Thymus (tissue), 11 donors: Measurements from ENCODE around the gene KRT80. TPM values are rescaled to one million over a fixed set of nuclear protein-coding genes. Genes with fewer than 3 reads are reported as not detected.

Experiments used
- DNase-seq, 9 donors: peaks; one replicate each; pipeline ENCODE4 v3.0.0-alpha.2; 2013; ENCODE audit warnings: low spot score in 9 of 9, low read depth in 6 of 9, missing footprints in 1 of 9
- H3K27ac ChIP-seq, 2 donors: one replicate each; pipeline ENCODE4 v1.5.1; 2013; ENCODE audit warnings: control low read depth in 1 of 2, low read depth in 1 of 2, low read length in 1 of 2, mild to moderate bottlenecking in 1 of 2, moderate library complexity in 1 of 2
- H3K27me3 ChIP-seq, 2 donors: one replicate each; pipeline ENCODE4 v1.5.1; 2013; ENCODE audit warnings: low read length in 1 of 2; ENCODE audit not compliant: control insufficient read depth in 2 of 2, insufficient read depth in 1 of 2
- H3K36me3 ChIP-seq, 2 donors: one replicate each; pipeline ENCODE4 v1.5.1; 2013; ENCODE audit warnings: low read length in 1 of 2, mild to moderate bottlenecking in 1 of 2, moderate library complexity in 1 of 2; ENCODE audit not compliant: control insufficient read depth in 2 of 2, insufficient read depth in 2 of 2
- H3K4me1 ChIP-seq, 2 donors: one replicate each; pipeline ENCODE4 v1.5.1; 2013; ENCODE audit warnings: low read length in 2 of 2; ENCODE audit not compliant: control insufficient read depth in 2 of 2, insufficient read depth in 2 of 2
- H3K4me3 ChIP-seq, 2 donors: one replicate each; pipeline ENCODE4 v1.5.1; 2013; ENCODE audit warnings: low read length in 2 of 2, control low read depth in 1 of 2, mild to moderate bottlenecking in 1 of 2
- H3K9me3 ChIP-seq, 2 donors: one replicate each; pipeline ENCODE4 v1.5.1; 2013; ENCODE audit warnings: low read length in 1 of 2, mild to moderate bottlenecking in 1 of 2; ENCODE audit not compliant: control insufficient read depth in 2 of 2, insufficient read depth in 1 of 2
- WGBS: extraction: QIAGEN DNeasy Blood & Tissue Kit; methylation state at CpG from one replicate; pipeline ENCODE4 v1.1.7; 2013; 5-methylcytosine and 5-hydroxymethylcytosine counted together
- polyA plus RNA-seq: library from polyadenylated mRNA; stranded (reverse); fragments of 200-250 nt; gene quantifications from one replicate; pipeline ENCODE4 v1.2.3, GENCODE V29; 2013
- total RNA-seq: library from RNA; stranded (reverse); fragments of 120-200 nt; gene quantifications from one replicate; pipeline ENCODE4 v1.2.4, GENCODE V29; 2013
- donor health status: healthy.

KRT80 gene
- total and polyA plus RNA-seq, 2 donors = 0.14 to 4.8 TPM

GRCh38 chr12:52235001-52235764, 43.4 kb upstream of the KRT80 start:
- Histone ChIP-seq H3K4me1 (no peaks in the 10 kb centered on the region), H3K27me3 (peaks cover 18 to 59% of the 10 kb centered on the region in 2 donors), H3K9me3 (no peaks in the 10 kb centered on the region), H3K27ac (no peak overlapping the region), H3K4me3 (no peak overlapping the region), H3K36me3 (no peaks in the 10 kb centered on the region)
- DNase-seq = no peak
- 95% methylated on average over 15 of the region's 15 CpGs for WGBS

DNA sequence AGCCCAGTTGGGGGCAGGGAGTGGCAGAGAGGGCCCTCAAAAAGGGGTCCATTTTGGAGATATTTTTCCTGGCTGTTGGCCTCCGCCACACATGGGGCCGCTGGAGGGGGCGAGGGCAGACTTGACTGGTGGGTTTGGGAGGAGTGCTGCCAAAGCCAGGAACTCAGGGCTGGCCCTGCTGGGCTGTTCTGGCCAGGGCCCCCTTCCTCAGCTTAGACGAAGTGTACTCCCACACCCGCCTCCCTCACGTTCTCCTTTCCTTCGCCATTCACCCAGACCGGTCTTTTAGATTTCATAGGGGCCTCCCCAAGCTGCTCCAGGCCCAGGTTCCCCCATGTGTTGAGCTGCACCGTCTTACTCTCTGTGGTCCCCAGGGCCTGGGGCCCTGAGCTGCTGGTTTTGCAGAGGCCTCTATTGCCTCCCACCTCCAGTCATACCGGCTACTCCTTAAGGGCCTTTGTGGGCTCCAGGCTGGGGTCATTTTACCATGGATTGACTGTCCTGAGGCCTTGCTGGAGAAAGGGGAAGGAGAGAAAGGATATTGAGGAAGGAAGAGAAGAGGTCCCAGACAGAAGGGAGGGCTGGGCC, 42.5 kb upstream of the KRT80 start:
- no peak overlapping the region for H3K27ac ChIP-seq
- no peaks in the 10 kb centered on the region for H3K36me3 ChIP-seq
- no peak for DNase-seq
- no peaks in the 10 kb centered on the region for H3K9me3 ChIP-seq
- H3K4me1 ChIP-seq = no peaks in the 10 kb centered on the region
- no peak overlapping the region for H3K4me3 ChIP-seq
- H3K27me3 ChIP-seq = peaks cover 18 to 67% of the 10 kb centered on the region in 2 donors
- 92% methylated on average over 10 of the region's 10 CpGs for WGBS

- H3K27me3 ChIP-seq = peaks cover 18 to 68% of the 10 kb centered on the region in 2 donors
- no peaks in the 10 kb centered on the region for H3K36me3 ChIP-seq
- WGBS = 29% methylated on average over 40 of the region's 40 CpGs
- no peak for DNase-seq
- H3K4me1 ChIP-seq = no peaks in the 10 kb centered on the region
- no peak overlapping the region for H3K4me3 ChIP-seq
- no peaks in the 10 kb centered on the region for H3K9me3 ChIP-seq
- no peak overlapping the region for H3K27ac ChIP-seq
Measured at GRCh38 chr12:52233462-52234207, 41.8 kb upstream of the KRT80 start.

DNA sequence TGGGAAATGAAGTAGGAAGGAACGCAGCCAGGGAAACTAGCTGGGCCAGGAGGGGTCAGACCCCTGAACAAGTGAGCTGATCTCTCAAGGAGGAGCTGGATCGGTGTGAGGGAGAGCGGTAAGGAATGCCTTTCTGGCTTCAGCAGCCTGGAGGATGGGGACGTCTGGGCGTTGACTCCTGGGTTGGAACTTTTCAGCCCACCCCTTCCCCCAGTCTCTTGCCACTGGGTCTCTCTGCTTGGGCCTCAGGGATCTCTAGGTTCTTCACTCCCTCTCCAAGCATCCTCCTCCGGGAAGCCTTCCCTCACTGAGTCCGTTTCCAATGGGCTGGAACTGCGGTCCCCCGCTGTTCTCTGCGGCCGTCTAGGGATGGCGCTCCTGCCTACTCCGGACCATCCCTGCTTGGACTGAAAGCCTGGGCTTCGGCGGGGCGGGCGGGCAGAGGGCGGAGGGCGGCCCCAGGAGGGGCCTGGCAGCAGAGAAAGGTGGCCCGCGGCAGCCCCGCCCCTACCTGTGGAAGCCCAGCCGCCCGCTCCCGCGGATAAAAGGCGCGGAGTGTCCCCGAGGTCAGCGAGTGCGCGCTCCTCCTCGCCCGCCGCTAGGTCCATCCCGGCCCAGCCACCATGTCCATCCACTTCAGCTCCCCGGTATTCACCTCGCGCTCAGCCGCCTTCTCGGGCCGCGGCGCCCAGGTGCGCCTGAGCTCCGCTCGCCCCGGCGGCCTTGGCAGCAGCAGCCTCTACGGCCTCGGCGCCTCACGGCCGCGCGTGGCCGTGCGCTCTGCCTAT, 41.1 kb upstream of the KRT80 start, which contains the start of gene KRT7:
Gene KRT7 (plus strand): TSS at position 570 of the 788 bp plus-strand sequence. CDS start 54 bp downstream, at position 624.
- Histone ChIP-seq H3K9me3 (no peaks in the 10 kb centered on the region), H3K27me3 (peaks cover 18 to 68% of the 10 kb centered on the region in 2 donors), H3K4me1 (no peaks in the 10 kb centered on the region), H3K36me3 (no peaks in the 10 kb centered on the region), H3K4me3 (no peak within 1 kb of the TSS), H3K27ac (no peak within 1 kb of the TSS)
- no peak for DNase-seq
- WGBS = 10% methylated on average over 58 of the region's 58 CpGs

DNA sequence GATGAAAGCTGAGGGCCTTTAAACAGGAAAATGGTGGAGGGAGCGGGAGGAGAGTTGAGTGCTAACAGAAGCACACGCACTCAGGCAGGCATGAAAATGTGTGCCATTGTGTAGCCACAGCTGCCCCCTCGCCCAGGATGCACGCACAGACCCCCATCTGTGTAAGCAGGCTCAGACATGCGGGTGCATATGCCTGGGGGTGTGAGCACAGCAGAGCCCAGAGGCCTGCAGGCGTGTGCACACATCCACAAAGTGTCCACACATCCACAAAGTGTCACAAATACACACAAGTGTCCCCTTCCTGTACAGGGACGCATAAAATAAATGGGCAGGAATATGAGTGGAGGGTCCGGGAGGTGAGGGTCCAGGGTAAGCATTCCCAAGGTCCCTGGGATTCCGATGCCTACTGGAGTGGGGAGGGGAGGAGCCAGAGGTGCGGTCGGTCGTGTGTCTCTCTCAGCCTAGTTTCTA, 40.4 kb upstream of the KRT80 start:
- H3K4me1 ChIP-seq = no peaks in the 10 kb centered on the region
- no peak overlapping the region for H3K4me3 ChIP-seq
- no peak for DNase-seq
- no peaks in the 10 kb centered on the region for H3K36me3 ChIP-seq
- 71% methylated on average over 12 of the region's 12 CpGs for WGBS
- H3K27me3 ChIP-seq = peaks cover 18 to 68% of the 10 kb centered on the region in 2 donors
- no peaks in the 10 kb centered on the region for H3K9me3 ChIP-seq
- H3K27ac ChIP-seq = no peak overlapping the region

DNA sequence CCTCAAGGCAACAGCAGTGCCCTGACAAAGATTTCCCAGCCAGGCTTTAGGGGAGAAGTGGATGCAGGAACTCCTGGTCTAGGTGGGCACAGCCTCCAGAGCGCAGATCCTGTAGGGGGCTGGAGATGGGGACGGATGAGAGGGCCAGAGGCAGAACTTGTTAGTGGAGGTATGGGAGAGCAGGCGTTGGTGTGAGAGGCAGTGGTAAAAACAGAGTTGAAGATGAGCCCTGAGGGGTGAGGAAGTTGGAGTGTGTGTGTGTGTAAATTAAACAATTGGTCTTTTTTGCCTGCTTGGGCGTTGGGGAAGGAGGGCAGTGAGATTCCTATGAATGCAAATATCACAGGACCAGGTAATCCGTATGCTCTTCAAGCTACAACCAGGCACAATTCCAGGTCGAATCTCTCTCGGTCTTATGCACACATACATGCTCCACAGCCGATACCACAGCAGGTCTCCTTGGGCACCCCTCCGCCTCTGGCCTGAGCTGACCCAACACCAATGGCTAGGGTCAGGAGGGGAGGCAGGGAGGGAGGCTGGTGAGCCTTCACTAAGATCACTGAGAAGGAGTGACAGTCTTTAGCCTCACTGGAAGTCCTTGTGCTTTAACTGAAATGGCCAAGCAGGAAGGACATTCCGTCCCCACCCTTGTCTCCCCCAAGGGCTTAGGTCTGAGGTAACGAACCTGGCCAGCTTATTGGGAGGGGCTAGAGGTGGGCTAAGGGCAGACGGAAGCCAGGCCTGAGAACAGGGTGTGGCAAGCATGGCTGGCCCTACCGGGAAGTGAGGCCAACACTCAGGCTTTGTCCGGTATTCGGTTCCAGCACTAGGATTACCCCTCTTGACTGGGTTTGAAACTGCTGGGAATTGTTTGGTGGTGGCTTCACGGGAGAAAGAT, 39.7 kb upstream of the KRT80 start:
- DNase-seq = no peak
- Histone ChIP-seq H3K9me3 (no peaks in the 10 kb centered on the region), H3K36me3 (no peaks in the 10 kb centered on the region), H3K4me1 (no peaks in the 10 kb centered on the region), H3K27ac (no peak overlapping the region), H3K4me3 (no peak overlapping the region), H3K27me3 (peaks cover 18 to 66% of the 10 kb centered on the region in 2 donors)
- WGBS = 85% methylated on average over 16 of the region's 16 CpGs

- Histone ChIP-seq H3K27ac (no peak overlapping the region), H3K4me3 (no peak overlapping the region), H3K27me3 (peaks cover 18 to 64% of the 10 kb centered on the region in 2 donors), H3K36me3 (no peaks in the 10 kb centered on the region), H3K9me3 (no peaks in the 10 kb centered on the region), H3K4me1 (no peaks in the 10 kb centered on the region)
- no peak for DNase-seq
- 83% methylated on average over 8 of the region's 8 CpGs for WGBS
Measured at GRCh38 chr12:52230364-52231281, 38.8 kb upstream of the KRT80 start.
